ENCODE data around the gene PIGS.

Gene PIGS

GRCh38 chr17:28549236-28550132 is 21.8 kb downstream of the PIGS start:
- no peak for DNase-seq
- intact Hi-C loops (cut with DNase I; ENCODE audit: low total_unique reads): loop anchor here (5.0 to 10.0 kb wide), 2 partner anchors 63 to 505 kb away; partner anchors contain the start of genes NLK and RSKR

GRCh38 chr17:28548417-28549130 is 22.8 kb downstream of the PIGS start:
- DNase-seq: no peak
- intact Hi-C loops (cut with DNase I; ENCODE audit: low total_unique reads): no loop called here
- Histone ChIP-seq H3K4me1 (peaks cover 0 to 21% (median 12%) of the 10 kb centered on the region in 4 donors), H3K9me3 (no peaks in the 10 kb centered on the region), H3K27ac (no peak overlapping the region), H3K36me3 (peaks cover 2 to 16% (median 7%) of the 10 kb centered on the region in 3 donors), H3K4me3 (no peak overlapping the region), H3K27me3 (no peaks in the 10 kb centered on the region)
- TF ChIP-seq CTCF (IDR thresholded peaks at IDR 0.05): no peak

More at GRCh38 chr17:28549236-28550132, 21.8 kb downstream of the PIGS start:
- H3K4me1 ChIP-seq: peaks cover 0 to 21% (median 12%) of the 10 kb centered on the region in 4 donors
- no peaks in the 10 kb centered on the region for H3K9me3 ChIP-seq
- H3K36me3 ChIP-seq: peaks cover 9 to 25% (median 16%) of the 10 kb centered on the region in 3 donors
- H3K4me3 ChIP-seq: no peak overlapping the region
- H3K27me3 ChIP-seq: no peaks in the 10 kb centered on the region
- H3K27ac ChIP-seq: no peak overlapping the region
- no peak for TF ChIP-seq CTCF (IDR thresholded peaks at IDR 0.05)

GRCh38 chr17:28547623-28548416 is 23.5 kb downstream of the PIGS start:
- no peak overlapping the region for H3K27ac ChIP-seq
- H3K4me3 ChIP-seq: no peak overlapping the region
- DNase-seq: peak; percentile 52 to 78
- no peaks in the 10 kb centered on the region for H3K27me3 ChIP-seq
- peaks cover 0 to 18% (median 11%) of the 10 kb centered on the region in 4 donors for H3K4me1 ChIP-seq
- intact Hi-C loops (cut with DNase I; ENCODE audit: low total_unique reads): no loop called here
- peak; percentile 69 to 79 for TF ChIP-seq CTCF (IDR thresholded peaks at IDR 0.05)
- peaks cover 0 to 14% (median 3%) of the 10 kb centered on the region in 3 donors for H3K36me3 ChIP-seq
- no peaks in the 10 kb centered on the region for H3K9me3 ChIP-seq

GRCh38 chr17:28547096-28547622 is 24.2 kb downstream of the PIGS start:
- H3K9me3 ChIP-seq: no peaks in the 10 kb centered on the region
- no peak overlapping the region for H3K27ac ChIP-seq
- H3K4me1 ChIP-seq: peaks cover 0 to 16% (median 10%) of the 10 kb centered on the region in 4 donors
- intact Hi-C loops (cut with DNase I; ENCODE audit: low total_unique reads): no loop called here
- TF ChIP-seq CTCF (IDR thresholded peaks at IDR 0.05): no peak
- no peak overlapping the region for H3K4me3 ChIP-seq
- no peaks in the 10 kb centered on the region for H3K27me3 ChIP-seq
- DNase-seq: no peak
- peaks cover 0 to 14% (median 3%) of the 10 kb centered on the region in 3 donors for H3K36me3 ChIP-seq

Data from tibial artery (tissue), 4 donors.